ENCODE results near the gene LCMT2.

Gene LCMT2

GRCh38 chr15:43346305-43346704 lies 15.9 kb upstream of the LCMT2 start:
- no peaks in the 10 kb centered on the region for H3K4me1 ChIP-seq (ENCODE audit: control insufficient read depth, insufficient read depth, low read length, unreplicated experiment)
- H3K79me2 ChIP-seq (ENCODE audit: control insufficient read depth, insufficient read depth, low read length, unreplicated experiment) = no peaks in the 10 kb centered on the region
- peaks cover 18% of the 10 kb centered on the region; the same call in 1 of the 2 replicates for H3K36me3 ChIP-seq (ENCODE audit: insufficient read depth, low read length)
- no peak overlapping the region for H3K27ac ChIP-seq (ENCODE audit: low read depth, low read length)
- no peak overlapping the region for H3K4me3 ChIP-seq (ENCODE audit: low read depth, low read length)
- no peaks in the 10 kb centered on the region for H3K27me3 ChIP-seq (ENCODE audit: insufficient read depth, low read length)
- no peak overlapping the region for H2AFZ ChIP-seq (ENCODE audit: low read length, unreplicated experiment)

- peak overlapping the region; percentile 82 for H2AFZ ChIP-seq (ENCODE audit: low read length, unreplicated experiment)
- H3K27ac ChIP-seq (ENCODE audit: low read depth, low read length) = peak overlapping the region; percentile 83
- H3K27me3 ChIP-seq (ENCODE audit: insufficient read depth, low read length) = no peaks in the 10 kb centered on the region
- H3K36me3 ChIP-seq (ENCODE audit: insufficient read depth, low read length) = no peaks in the 10 kb centered on the region; the same call in 1 of the 2 replicates
- peaks cover 21% of the 10 kb centered on the region for H3K4me1 ChIP-seq (ENCODE audit: control insufficient read depth, insufficient read depth, low read length, unreplicated experiment)
- H3K79me2 ChIP-seq (ENCODE audit: control insufficient read depth, insufficient read depth, low read length, unreplicated experiment) = peaks cover 21% of the 10 kb centered on the region
- H3K4me3 ChIP-seq (ENCODE audit: low read depth, low read length) = peak overlapping the region; percentile 80
These were observed 361 bp upstream of the LCMT2 start for GRCh38 chr15:43330780-43331087.

- Histone ChIP-seq H2AFZ (ENCODE audit: low read length, unreplicated experiment) (peak overlapping the region; percentile 78), H3K36me3 (ENCODE audit: insufficient read depth, low read length) (no peaks in the 10 kb centered on the region; the same call in 1 of the 2 replicates), H3K27ac (ENCODE audit: low read depth, low read length) (peak overlapping the region; percentile 83), H3K27me3 (ENCODE audit: insufficient read depth, low read length) (no peaks in the 10 kb centered on the region), H3K4me3 (ENCODE audit: low read depth, low read length) (peak overlapping the region; percentile 80), H3K79me2 (ENCODE audit: control insufficient read depth, insufficient read depth, low read length, unreplicated experiment) (peaks cover 21% of the 10 kb centered on the region), H3K4me1 (ENCODE audit: control insufficient read depth, insufficient read depth, low read length, unreplicated experiment) (peaks cover 21% of the 10 kb centered on the region)
These were observed 985 bp downstream of the LCMT2 start for GRCh38 chr15:43329217-43329959.

- no peak overlapping the region for H3K4me3 ChIP-seq (ENCODE audit: low read depth, low read length)
- H2AFZ ChIP-seq (ENCODE audit: low read length, unreplicated experiment) = no peak overlapping the region
- H3K36me3 ChIP-seq (ENCODE audit: insufficient read depth, low read length) = no peaks in the 10 kb centered on the region
- H3K79me2 ChIP-seq (ENCODE audit: control insufficient read depth, insufficient read depth, low read length, unreplicated experiment) = peaks cover 21% of the 10 kb centered on the region
- no peak overlapping the region for H3K27ac ChIP-seq (ENCODE audit: low read depth, low read length)
- peaks cover 15% of the 10 kb centered on the region for H3K4me1 ChIP-seq (ENCODE audit: control insufficient read depth, insufficient read depth, low read length, unreplicated experiment)
- peaks cover 21% of the 10 kb centered on the region; the same call in 1 of the 2 replicates for H3K27me3 ChIP-seq (ENCODE audit: insufficient read depth, low read length)
These were observed 5.2 kb downstream of the LCMT2 start for GRCh38 chr15:43325039-43325684.

DNA sequence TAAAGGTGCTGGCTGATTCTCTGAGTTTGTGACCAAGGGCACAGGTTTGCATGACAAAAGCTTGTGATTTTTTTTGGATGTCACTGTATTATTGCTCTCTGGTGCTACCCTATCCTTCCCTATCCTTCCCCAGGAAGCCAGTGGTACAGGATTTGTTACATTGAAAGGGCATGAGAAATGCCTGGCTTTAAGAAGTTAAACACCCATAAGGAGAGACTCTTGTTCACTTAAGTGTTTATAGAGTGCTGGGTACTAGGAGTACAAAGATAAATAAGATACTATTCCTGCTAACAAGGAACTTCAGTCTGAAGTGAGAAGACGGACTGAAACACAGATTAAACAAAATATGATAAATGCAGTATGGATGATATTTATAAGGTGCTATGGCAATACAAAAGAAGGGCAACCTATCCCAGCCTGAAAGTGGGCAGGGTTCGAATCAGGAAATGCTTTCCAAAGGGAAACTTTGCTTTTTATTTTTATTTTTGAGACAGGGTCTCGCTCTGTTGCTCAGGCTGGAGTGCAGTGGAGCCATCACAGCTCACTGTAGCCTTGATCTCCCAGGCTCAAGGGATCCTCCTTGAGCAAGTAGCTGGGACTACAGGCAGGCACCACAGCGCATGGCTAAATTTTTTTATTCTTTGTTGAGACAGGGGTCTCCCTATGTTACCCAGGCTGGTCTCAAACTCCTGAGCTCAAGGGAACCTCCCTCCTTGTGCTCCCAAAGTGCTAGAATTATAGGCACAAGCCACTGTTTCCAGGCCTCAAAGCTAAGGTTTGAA lies 11.2 kb downstream of the LCMT2 start:
- H3K4me3 ChIP-seq (ENCODE audit: low read depth, low read length) = no peak overlapping the region
- no peak overlapping the region for H3K27ac ChIP-seq (ENCODE audit: low read depth, low read length)
- H2AFZ ChIP-seq (ENCODE audit: low read length, unreplicated experiment) = no peak overlapping the region
- H3K36me3 ChIP-seq (ENCODE audit: insufficient read depth, low read length) = no peaks in the 10 kb centered on the region
- H3K4me1 ChIP-seq (ENCODE audit: control insufficient read depth, insufficient read depth, low read length, unreplicated experiment) = no peaks in the 10 kb centered on the region
- H3K79me2 ChIP-seq (ENCODE audit: control insufficient read depth, insufficient read depth, low read length, unreplicated experiment) = no peaks in the 10 kb centered on the region
- peaks cover 52% of the 10 kb centered on the region for H3K27me3 ChIP-seq (ENCODE audit: insufficient read depth, low read length)

DNA sequence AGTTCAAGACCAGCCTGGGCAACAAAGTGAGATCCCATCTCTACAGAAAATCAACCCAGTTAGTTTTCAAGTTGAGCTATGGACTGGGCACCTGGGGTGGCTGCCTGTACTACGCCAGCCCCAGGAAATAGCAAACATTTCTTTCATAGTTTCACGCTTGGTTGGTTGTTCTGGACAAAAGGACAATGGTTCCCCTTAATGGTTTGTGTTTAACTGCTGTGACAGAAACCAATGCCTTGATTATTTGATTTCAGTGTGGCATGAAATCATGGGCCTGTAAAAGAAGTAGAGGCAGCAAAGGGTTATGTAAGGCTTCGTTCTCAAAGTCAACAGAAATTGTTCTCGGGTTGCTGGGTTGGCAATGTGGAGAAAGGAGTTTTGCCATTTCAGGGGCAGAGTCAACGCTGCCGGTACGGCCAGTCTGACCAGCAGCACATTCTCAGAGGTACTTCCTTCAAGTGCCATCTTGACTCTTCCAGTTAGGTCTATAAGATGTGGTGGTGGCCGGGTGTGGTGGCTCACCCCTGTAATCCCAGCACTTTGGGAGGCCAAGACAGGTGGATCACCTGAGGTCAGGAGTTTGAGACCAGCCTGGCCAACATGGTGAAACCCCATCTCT lies 12.7 kb downstream of the LCMT2 start:
- H3K4me1 ChIP-seq (ENCODE audit: control insufficient read depth, insufficient read depth, low read length, unreplicated experiment) = no peaks in the 10 kb centered on the region
- no peak overlapping the region for H3K27ac ChIP-seq (ENCODE audit: low read depth, low read length)
- H3K4me3 ChIP-seq (ENCODE audit: low read depth, low read length) = no peak overlapping the region
- no peak overlapping the region for H2AFZ ChIP-seq (ENCODE audit: low read length, unreplicated experiment)
- peaks cover 64% of the 10 kb centered on the region for H3K27me3 ChIP-seq (ENCODE audit: insufficient read depth, low read length)
- no peaks in the 10 kb centered on the region for H3K36me3 ChIP-seq (ENCODE audit: insufficient read depth, low read length)
- H3K79me2 ChIP-seq (ENCODE audit: control insufficient read depth, insufficient read depth, low read length, unreplicated experiment) = no peaks in the 10 kb centered on the region

DNA sequence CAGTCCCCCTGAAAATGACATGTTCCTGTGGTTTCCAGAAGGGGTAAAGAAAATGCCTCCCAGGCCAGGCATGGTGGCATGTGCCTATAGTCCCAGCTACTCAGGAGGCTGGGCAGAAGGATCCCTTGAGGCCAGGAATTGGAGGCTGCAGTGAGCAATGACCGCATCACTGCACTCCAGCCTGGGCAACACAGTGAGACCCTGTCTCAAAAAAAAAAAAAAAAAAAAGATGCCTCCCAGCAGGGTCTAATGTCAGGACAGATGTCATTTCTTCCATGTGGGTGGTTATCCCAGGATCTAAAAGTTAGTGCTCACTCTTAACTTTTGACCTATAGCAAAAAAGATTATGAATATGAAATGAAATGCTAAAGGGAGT lies 13.4 kb downstream of the LCMT2 start:
- H3K4me1 ChIP-seq (ENCODE audit: control insufficient read depth, insufficient read depth, low read length, unreplicated experiment) = no peaks in the 10 kb centered on the region
- H3K79me2 ChIP-seq (ENCODE audit: control insufficient read depth, insufficient read depth, low read length, unreplicated experiment) = no peaks in the 10 kb centered on the region
- no peak overlapping the region for H3K27ac ChIP-seq (ENCODE audit: low read depth, low read length)
- H2AFZ ChIP-seq (ENCODE audit: low read length, unreplicated experiment) = no peak overlapping the region
- peaks cover 65% of the 10 kb centered on the region for H3K27me3 ChIP-seq (ENCODE audit: insufficient read depth, low read length)
- H3K4me3 ChIP-seq (ENCODE audit: low read depth, low read length) = no peak overlapping the region
- no peaks in the 10 kb centered on the region for H3K36me3 ChIP-seq (ENCODE audit: insufficient read depth, low read length)

DNA sequence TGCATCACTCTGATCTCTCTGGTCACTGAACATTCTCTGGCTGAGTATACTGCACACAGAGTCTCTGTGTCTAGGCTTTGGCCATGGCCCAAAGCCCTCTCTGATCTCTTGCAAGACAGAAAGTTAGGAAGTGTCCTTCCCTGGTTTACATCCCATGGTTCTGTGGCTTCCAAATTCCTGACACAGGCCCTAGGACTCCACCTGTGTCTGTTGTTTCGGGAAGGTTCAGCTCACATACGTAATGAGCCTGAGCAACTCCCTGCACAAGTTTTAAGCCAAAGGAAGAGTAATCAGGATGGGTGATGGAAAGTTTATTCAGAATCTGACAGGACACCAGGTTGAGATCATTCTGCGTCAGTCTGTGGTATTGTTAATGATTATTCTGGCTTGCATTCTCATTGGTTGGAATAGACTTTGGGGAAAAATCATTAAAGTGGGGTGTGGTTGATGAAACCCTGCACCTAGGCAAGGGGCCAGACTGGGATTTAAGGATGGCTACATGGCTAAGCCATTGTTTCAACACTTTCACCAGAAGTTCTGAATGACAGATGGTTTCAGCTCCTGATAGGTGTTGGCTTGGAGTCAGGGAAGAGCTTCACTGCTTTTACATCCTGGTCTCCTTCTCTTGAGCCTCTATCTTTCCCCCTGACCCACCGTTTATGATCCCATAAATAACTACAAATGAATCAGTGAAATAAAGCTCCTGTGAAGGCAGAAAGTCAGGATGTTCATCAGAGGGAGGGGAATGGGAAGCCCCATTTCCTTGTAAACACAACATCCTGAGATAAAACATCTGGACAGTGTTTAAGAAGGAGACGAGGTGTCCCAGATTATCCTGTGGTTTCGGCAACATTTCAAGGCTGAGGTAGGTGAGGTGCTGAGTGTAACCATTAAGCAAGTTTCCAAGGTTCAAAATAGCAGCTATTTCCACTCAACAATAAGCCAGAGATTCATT lies 14.1 kb downstream of the LCMT2 start:
- Histone ChIP-seq H3K79me2 (ENCODE audit: control insufficient read depth, insufficient read depth, low read length, unreplicated experiment) (no peaks in the 10 kb centered on the region), H3K4me1 (ENCODE audit: control insufficient read depth, insufficient read depth, low read length, unreplicated experiment) (no peaks in the 10 kb centered on the region), H2AFZ (ENCODE audit: low read length, unreplicated experiment) (no peak overlapping the region), H3K4me3 (ENCODE audit: low read depth, low read length) (no peak overlapping the region), H3K27me3 (ENCODE audit: insufficient read depth, low read length) (peaks cover 65% of the 10 kb centered on the region), H3K27ac (ENCODE audit: low read depth, low read length) (no peak overlapping the region), H3K36me3 (ENCODE audit: insufficient read depth, low read length) (no peaks in the 10 kb centered on the region)

DNA sequence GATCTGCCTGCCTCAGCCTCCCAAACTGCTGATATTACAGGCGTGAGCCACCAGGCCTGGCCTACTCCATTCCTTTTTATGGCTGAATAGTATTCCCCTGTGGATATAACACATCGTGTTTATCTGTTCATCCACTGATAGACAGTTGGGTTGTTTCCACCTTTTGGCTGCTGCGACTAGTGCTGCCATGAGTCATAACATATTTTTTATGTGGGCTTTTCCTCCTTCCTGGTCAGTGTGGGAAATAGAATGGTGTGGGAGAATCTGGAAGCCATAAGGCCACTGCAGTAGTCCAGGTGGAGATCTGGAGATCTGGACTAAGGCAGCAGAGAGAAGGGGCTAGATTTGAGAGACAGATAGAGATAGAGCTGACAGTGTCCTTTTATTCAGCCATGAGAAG lies 16.2 kb downstream of the LCMT2 start:
- Histone ChIP-seq H3K27ac (ENCODE audit: low read depth, low read length) (no peak overlapping the region), H3K27me3 (ENCODE audit: insufficient read depth, low read length) (peaks cover 68% of the 10 kb centered on the region), H3K79me2 (ENCODE audit: control insufficient read depth, insufficient read depth, low read length, unreplicated experiment) (no peaks in the 10 kb centered on the region), H3K4me1 (ENCODE audit: control insufficient read depth, insufficient read depth, low read length, unreplicated experiment) (no peaks in the 10 kb centered on the region), H3K4me3 (ENCODE audit: low read depth, low read length) (no peak overlapping the region), H3K36me3 (ENCODE audit: insufficient read depth, low read length) (no peaks in the 10 kb centered on the region), H2AFZ (ENCODE audit: low read length, unreplicated experiment) (no peak overlapping the region)

- Histone ChIP-seq H3K27me3 (ENCODE audit: insufficient read depth, low read length) (peaks cover 76% of the 10 kb centered on the region), H3K4me1 (ENCODE audit: control insufficient read depth, insufficient read depth, low read length, unreplicated experiment) (no peaks in the 10 kb centered on the region), H3K4me3 (ENCODE audit: low read depth, low read length) (no peak overlapping the region), H3K79me2 (ENCODE audit: control insufficient read depth, insufficient read depth, low read length, unreplicated experiment) (no peaks in the 10 kb centered on the region), H2AFZ (ENCODE audit: low read length, unreplicated experiment) (no peak overlapping the region), H3K36me3 (ENCODE audit: insufficient read depth, low read length) (no peaks in the 10 kb centered on the region), H3K27ac (ENCODE audit: low read depth, low read length) (no peak overlapping the region)
These were observed 18.0 kb downstream of the LCMT2 start for GRCh38 chr15:43312378-43312777.

Measured in ACC112 (cell line).